NCI-H69 (cell line): ENCODE results near the gene RARS2.

Experiments used
- DNase-seq: peaks from one replicate; lab custom pipeline; 2025; lab: John Stamatoyannopoulos, UW

RARS2 gene

GRCh38 chr6:87574237-87574804 is 15.5 kb downstream of the RARS2 start:
- peak; percentile 60 for DNase-seq

- no peak for DNase-seq
These were observed 16.3 kb downstream of the RARS2 start for GRCh38 chr6:87573307-87574024.

GRCh38 chr6:87572883-87573282 is 16.9 kb downstream of the RARS2 start:
- no peak for DNase-seq

- DNase-seq = no peak
These were observed 17.8 kb downstream of the RARS2 start for GRCh38 chr6:87572021-87572420.

GRCh38 chr6:87561017-87561416 is 28.8 kb downstream of the RARS2 start:
- DNase-seq = no peak

GRCh38 chr6:87558446-87558845 is 31.3 kb downstream of the RARS2 start:
- DNase-seq = no peak

GRCh38 chr6:87555506-87555905 is 34.3 kb downstream of the RARS2 start:
- DNase-seq = no peak

- DNase-seq = no peak
These were observed 36.5 kb downstream of the RARS2 start for GRCh38 chr6:87553159-87553765.

GRCh38 chr6:87551799-87552198 is 38.0 kb downstream of the RARS2 start:
- DNase-seq = no peak

- no peak for DNase-seq
These were observed 45.4 kb downstream of the RARS2 start for GRCh38 chr6:87544474-87544735.

GRCh38 chr6:87543696-87544473 is 45.9 kb downstream of the RARS2 start:
- DNase-seq = no peak

GRCh38 chr6:87541744-87542143 is 48.0 kb downstream of the RARS2 start:
- DNase-seq = no peak

- DNase-seq = no peak
These were observed 48.7 kb downstream of the RARS2 start for GRCh38 chr6:87541041-87541440.

GRCh38 chr6:87540539-87540938 is 49.2 kb downstream of the RARS2 start:
- DNase-seq = no peak

- DNase-seq = no peak
These were observed 50.2 kb downstream of the RARS2 start for GRCh38 chr6:87539554-87539953.

GRCh38 chr6:87538510-87539260 is 51.1 kb downstream of the RARS2 start:
- DNase-seq = no peak

GRCh38 chr6:87534377-87535047 is 55.3 kb downstream of the RARS2 start:
- no peak for DNase-seq

GRCh38 chr6:87529221-87529620 is 60.6 kb downstream of the RARS2 start:
- DNase-seq = no peak

GRCh38 chr6:87522686-87523085 is 67.1 kb downstream of the RARS2 start:
- DNase-seq = no peak

GRCh38 chr6:87518453-87518852 is 71.3 kb downstream of the RARS2 start:
- no peak for DNase-seq

GRCh38 chr6:87514831-87515230 is 75.0 kb downstream of the RARS2 start:
- no peak for DNase-seq

GRCh38 chr6:87504441-87504840 is 85.3 kb downstream of the RARS2 start:
- no peak for DNase-seq
